HEK293 (cell line): ENCODE measurements around the gene RNF113B.

Experiments
- BCL11A ChIP-seq: fragments of 450-650 bp; formaldehyde crosslinking; IDR thresholded peaks from 2 replicates; pipeline ENCODE4 v1.5.1; 2016; ENCODE audit warnings: low read depth, missing biosample characterization, missing genetic modification characterization
- BCL11B ChIP-seq: fragments of 450-650 bp; formaldehyde crosslinking; IDR thresholded peaks from 2 replicates; pipeline ENCODE4 v1.5.1; 2016; ENCODE audit warnings: low read depth, missing biosample characterization, missing genetic modification characterization
- GLI4 ChIP-seq: fragments of 450-650 bp; formaldehyde crosslinking; IDR thresholded peaks from 2 replicates; pipeline ENCODE4 v1.5.1; 2016; ENCODE audit warnings: missing biosample characterization, missing genetic modification characterization
- KLF7 ChIP-seq: fragments of 450-650 bp; formaldehyde crosslinking; IDR thresholded peaks from 2 replicates; pipeline ENCODE4 v1.5.1; 2016; ENCODE audit warnings: missing biosample characterization, missing genetic modification characterization, borderline replicate concordance
- OSR2 ChIP-seq: fragments of 450-650 bp; formaldehyde crosslinking; IDR thresholded peaks from 2 replicates; pipeline ENCODE4 v1.5.1; 2016; ENCODE audit warnings: missing biosample characterization, missing genetic modification characterization
- PRDM1 ChIP-seq: fragments of 450-650 bp; formaldehyde crosslinking; IDR thresholded peaks from 2 replicates; pipeline ENCODE4; 2016; ENCODE audit warnings: missing biosample characterization, missing genetic modification characterization
- TCF7L2 ChIP-seq: IDR thresholded peaks from 2 replicates; pipeline ENCODE4 v1.6.1; 2011; ENCODE audit warnings: low read depth, mild to moderate bottlenecking, inconsistent platforms, low read length, moderate library complexity, borderline replicate concordance
- TRIM28 ChIP-seq: IDR thresholded peaks from 2 replicates; pipeline ENCODE4 v1.6.1; 2011; ENCODE audit warnings: low read length, control low read depth, borderline replicate concordance
- ZBTB1 ChIP-seq: fragments of 450-650 bp; formaldehyde crosslinking; IDR thresholded peaks from 2 replicates; pipeline ENCODE4 v1.5.1; 2016; ENCODE audit warnings: missing biosample characterization, missing genetic modification characterization
- ZNF16 ChIP-seq: fragments of 450-650 bp; formaldehyde crosslinking; IDR thresholded peaks from 2 replicates; pipeline ENCODE4 v1.5.1; 2016; ENCODE audit warnings: low read depth, missing biosample characterization, missing genetic modification characterization
- ZNF174 ChIP-seq: fragments of 450-650 bp; formaldehyde crosslinking; IDR thresholded peaks from 2 replicates; pipeline ENCODE4 v1.5.0; 2017; ENCODE audit warnings: missing biosample characterization, mild to moderate bottlenecking, missing genetic modification characterization
- ZNF223 ChIP-seq: fragments of 450-650 bp; formaldehyde crosslinking; IDR thresholded peaks from 2 replicates; pipeline ENCODE4 v1.5.1; 2016; ENCODE audit warnings: missing biosample characterization, missing genetic modification characterization
- ZNF24 ChIP-seq: fragments of 450-650 bp; formaldehyde crosslinking; IDR thresholded peaks from 2 replicates; pipeline ENCODE4 v1.5.1; 2016; ENCODE audit warnings: missing biosample characterization, missing genetic modification characterization
- ZNF354C ChIP-seq: fragments of 450-650 bp; formaldehyde crosslinking; IDR thresholded peaks from 2 replicates; pipeline ENCODE4 v1.5.1; 2016; ENCODE audit warnings: missing biosample characterization, missing genetic modification characterization, low read depth, borderline replicate concordance
- ZNF37A ChIP-seq: fragments of 450-650 bp; IDR thresholded peaks from 2 replicates; pipeline ENCODE4 v1.5.1; 2018; ENCODE audit warnings: missing biosample characterization, missing genetic modification characterization
- ZNF391 ChIP-seq: fragments of 450-650 bp; formaldehyde crosslinking; IDR thresholded peaks from 2 replicates; pipeline ENCODE4 v1.5.1; 2016; ENCODE audit warnings: low read depth, missing biosample characterization, missing genetic modification characterization, borderline replicate concordance
- ZNF404 ChIP-seq: fragments of 450-650 bp; formaldehyde crosslinking; IDR thresholded peaks from 2 replicates; pipeline ENCODE4 v1.5.1; 2017; ENCODE audit warnings: missing biosample characterization, missing genetic modification characterization
- ZNF473 ChIP-seq: fragments of 450-650 bp; formaldehyde crosslinking; IDR thresholded peaks from 2 replicates; pipeline ENCODE4 v1.5.1; 2017; ENCODE audit warnings: missing biosample characterization, missing genetic modification characterization
- ZNF548 ChIP-seq: fragments of 450-650 bp; formaldehyde crosslinking; IDR thresholded peaks from 2 replicates; pipeline ENCODE4 v1.5.1; 2016; ENCODE audit warnings: missing biosample characterization, missing genetic modification characterization
- ZNF596 ChIP-seq: fragments of 450-650 bp; IDR thresholded peaks from 2 replicates; pipeline ENCODE4 v1.5.0; 2018; ENCODE audit warnings: missing biosample characterization, mild to moderate bottlenecking, missing genetic modification characterization, moderate library complexity
- ZNF610 ChIP-seq: fragments of 450-650 bp; formaldehyde crosslinking; IDR thresholded peaks from 2 replicates; pipeline ENCODE4 v1.5.1; 2016; ENCODE audit warnings: missing biosample characterization, missing genetic modification characterization, borderline replicate concordance
- ZNF837 ChIP-seq: fragments of 450-650 bp; formaldehyde crosslinking; IDR thresholded peaks from 2 replicates; pipeline ENCODE4 v1.5.1; 2016; ENCODE audit warnings: missing biosample characterization, missing genetic modification characterization
- ZNF843 ChIP-seq: fragments of 450-650 bp; formaldehyde crosslinking; IDR thresholded peaks from 2 replicates; pipeline ENCODE4 v1.5.1; 2016; ENCODE audit warnings: missing biosample characterization, missing genetic modification characterization
- ZSCAN16 ChIP-seq: fragments of 450-650 bp; formaldehyde crosslinking; IDR thresholded peaks from 2 replicates; pipeline ENCODE4 v1.5.1; 2016; ENCODE audit warnings: missing biosample characterization, missing genetic modification characterization
- ZXDB ChIP-seq: fragments of 450-650 bp; formaldehyde crosslinking; IDR thresholded peaks from 2 replicates; pipeline ENCODE4 v1.5.1; 2016; ENCODE audit warnings: missing biosample characterization, missing genetic modification characterization
- TF ChIP-seq, protein P1 (sequence below): fragments of 450-650 bp; formaldehyde crosslinking; IDR thresholded peaks from 2 replicates; pipeline ENCODE4 v1.5.1; 2016; ENCODE audit warnings: missing biosample characterization, missing genetic modification characterization, borderline replicate concordance
- TF ChIP-seq, protein P2 (sequence below): fragments of 450-650 bp; formaldehyde crosslinking; IDR thresholded peaks from 2 replicates; pipeline ENCODE4 v1.5.1; 2016; ENCODE audit warnings: missing biosample characterization, missing genetic modification characterization
- TF ChIP-seq, protein P3 (sequence below): fragments of 450-650 bp; formaldehyde crosslinking; IDR thresholded peaks from 2 replicates; pipeline ENCODE4 v1.5.1; 2016; ENCODE audit warnings: missing biosample characterization, missing genetic modification characterization
- TF ChIP-seq, protein P4 (sequence below): fragments of 450-650 bp; formaldehyde crosslinking; IDR thresholded peaks from 2 replicates; pipeline ENCODE4 v1.5.1; 2016; ENCODE audit warnings: missing biosample characterization, missing genetic modification characterization, low read depth
- TF ChIP-seq, protein P5 (sequence below): fragments of 450-650 bp; formaldehyde crosslinking; IDR thresholded peaks from 2 replicates; pipeline ENCODE4 v1.5.1; 2016; ENCODE audit warnings: missing biosample characterization, missing genetic modification characterization

The RNF113B gene

DNA sequence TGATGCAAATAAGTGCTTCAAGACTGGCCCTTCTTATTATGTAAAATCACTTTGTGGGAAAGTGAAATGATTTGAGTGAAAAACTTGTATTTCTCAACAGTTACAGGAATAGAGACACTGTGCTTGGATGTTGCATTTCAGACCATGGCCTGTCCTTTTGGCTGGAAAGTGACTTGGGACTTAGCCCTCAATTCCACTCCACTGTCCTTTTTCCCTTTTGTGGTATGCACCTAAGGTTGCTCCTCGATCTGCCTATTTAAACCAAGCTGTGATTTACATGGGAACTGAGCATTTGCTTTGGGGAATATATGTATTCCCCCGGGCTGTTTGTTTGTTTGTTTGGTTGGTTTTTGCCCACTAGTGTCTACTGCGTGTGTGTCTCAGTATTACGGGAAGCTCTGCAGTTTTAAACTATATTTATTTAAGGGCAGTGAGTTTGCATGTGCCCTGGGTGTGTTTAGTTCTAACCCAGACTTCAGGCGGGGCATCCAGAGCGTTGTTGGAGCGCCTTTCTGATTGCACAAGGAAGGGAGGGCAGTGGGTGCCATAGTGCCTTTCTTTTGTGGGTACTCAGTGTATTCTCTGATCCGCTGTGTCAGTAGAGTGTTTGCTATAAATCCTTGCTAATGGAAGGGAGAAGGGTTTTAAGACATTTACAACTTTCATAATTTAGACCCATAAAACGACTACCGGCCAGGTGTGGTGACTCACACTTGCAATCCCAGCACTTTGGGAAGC lies 18.2 kb upstream of the RNF113B start (continued):
- TF ChIP-seq, protein P1, sequence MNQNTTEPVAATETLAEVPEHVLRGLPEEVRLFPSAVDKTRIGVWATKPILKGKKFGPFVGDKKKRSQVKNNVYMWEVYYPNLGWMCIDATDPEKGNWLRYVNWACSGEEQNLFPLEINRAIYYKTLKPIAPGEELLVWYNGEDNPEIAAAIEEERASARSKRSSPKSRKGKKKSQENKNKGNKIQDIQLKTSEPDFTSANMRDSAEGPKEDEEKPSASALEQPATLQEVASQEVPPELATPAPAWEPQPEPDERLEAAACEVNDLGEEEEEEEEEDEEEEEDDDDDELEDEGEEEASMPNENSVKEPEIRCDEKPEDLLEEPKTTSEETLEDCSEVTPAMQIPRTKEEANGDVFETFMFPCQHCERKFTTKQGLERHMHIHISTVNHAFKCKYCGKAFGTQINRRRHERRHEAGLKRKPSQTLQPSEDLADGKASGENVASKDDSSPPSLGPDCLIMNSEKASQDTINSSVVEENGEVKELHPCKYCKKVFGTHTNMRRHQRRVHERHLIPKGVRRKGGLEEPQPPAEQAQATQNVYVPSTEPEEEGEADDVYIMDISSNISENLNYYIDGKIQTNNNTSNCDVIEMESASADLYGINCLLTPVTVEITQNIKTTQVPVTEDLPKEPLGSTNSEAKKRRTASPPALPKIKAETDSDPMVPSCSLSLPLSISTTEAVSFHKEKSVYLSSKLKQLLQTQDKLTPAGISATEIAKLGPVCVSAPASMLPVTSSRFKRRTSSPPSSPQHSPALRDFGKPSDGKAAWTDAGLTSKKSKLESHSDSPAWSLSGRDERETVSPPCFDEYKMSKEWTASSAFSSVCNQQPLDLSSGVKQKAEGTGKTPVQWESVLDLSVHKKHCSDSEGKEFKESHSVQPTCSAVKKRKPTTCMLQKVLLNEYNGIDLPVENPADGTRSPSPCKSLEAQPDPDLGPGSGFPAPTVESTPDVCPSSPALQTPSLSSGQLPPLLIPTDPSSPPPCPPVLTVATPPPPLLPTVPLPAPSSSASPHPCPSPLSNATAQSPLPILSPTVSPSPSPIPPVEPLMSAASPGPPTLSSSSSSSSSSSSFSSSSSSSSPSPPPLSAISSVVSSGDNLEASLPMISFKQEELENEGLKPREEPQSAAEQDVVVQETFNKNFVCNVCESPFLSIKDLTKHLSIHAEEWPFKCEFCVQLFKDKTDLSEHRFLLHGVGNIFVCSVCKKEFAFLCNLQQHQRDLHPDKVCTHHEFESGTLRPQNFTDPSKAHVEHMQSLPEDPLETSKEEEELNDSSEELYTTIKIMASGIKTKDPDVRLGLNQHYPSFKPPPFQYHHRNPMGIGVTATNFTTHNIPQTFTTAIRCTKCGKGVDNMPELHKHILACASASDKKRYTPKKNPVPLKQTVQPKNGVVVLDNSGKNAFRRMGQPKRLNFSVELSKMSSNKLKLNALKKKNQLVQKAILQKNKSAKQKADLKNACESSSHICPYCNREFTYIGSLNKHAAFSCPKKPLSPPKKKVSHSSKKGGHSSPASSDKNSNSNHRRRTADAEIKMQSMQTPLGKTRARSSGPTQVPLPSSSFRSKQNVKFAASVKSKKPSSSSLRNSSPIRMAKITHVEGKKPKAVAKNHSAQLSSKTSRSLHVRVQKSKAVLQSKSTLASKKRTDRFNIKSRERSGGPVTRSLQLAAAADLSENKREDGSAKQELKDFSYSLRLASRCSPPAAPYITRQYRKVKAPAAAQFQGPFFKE (tag by site-specific recombination), result no peak
- TF ChIP-seq OSR2 (peak; percentile 59; the same call in 1 of the 2 replicates), ZNF837 (tag by site-specific recombination) (no peak), GLI4 (tag by site-specific recombination) (no peak), ZNF223 (tag by site-specific recombination) (no peak), KLF7 (tag by site-specific recombination) (no peak), ZNF843 (tag by site-specific recombination) (no peak), TCF7L2 (no peak), ZSCAN16 (no peak), ZNF610 (no peak), BCL11A (tag by site-specific recombination) (peak; percentile 52; the same call in 1 of the 2 replicates), ZNF404 (tag by site-specific recombination) (no peak), ZXDB (no peak), ZNF24 (tag by site-specific recombination) (peak; percentile 44; the same call in 1 of the 2 replicates), ZNF174 (tag by site-specific recombination) (no peak), ZBTB1 (tag by site-specific recombination) (no peak), ZNF548 (tag by site-specific recombination) (no peak), ZNF354C (tag by site-specific recombination) (no peak), PRDM1 (tag by site-specific recombination) (no peak), BCL11B (tag by site-specific recombination) (no peak), ZNF596 (no peak), TRIM28 (no peak), ZNF473 (no peak), ZNF37A (no peak), ZNF391 (tag by site-specific recombination) (no peak), ZNF16 (tag by site-specific recombination) (no peak)
- TF ChIP-seq, protein P2, sequence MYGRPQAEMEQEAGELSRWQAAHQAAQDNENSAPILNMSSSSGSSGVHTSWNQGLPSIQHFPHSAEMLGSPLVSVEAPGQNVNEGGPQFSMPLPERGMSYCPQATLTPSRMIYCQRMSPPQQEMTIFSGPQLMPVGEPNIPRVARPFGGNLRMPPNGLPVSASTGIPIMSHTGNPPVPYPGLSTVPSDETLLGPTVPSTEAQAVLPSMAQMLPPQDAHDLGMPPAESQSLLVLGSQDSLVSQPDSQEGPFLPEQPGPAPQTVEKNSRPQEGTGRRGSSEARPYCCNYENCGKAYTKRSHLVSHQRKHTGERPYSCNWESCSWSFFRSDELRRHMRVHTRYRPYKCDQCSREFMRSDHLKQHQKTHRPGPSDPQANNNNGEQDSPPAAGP (tag by site-specific recombination), result 0 out of 2 replicates have a peak, but pooled peaks have one; percentile 32
- TF ChIP-seq, protein P3, sequence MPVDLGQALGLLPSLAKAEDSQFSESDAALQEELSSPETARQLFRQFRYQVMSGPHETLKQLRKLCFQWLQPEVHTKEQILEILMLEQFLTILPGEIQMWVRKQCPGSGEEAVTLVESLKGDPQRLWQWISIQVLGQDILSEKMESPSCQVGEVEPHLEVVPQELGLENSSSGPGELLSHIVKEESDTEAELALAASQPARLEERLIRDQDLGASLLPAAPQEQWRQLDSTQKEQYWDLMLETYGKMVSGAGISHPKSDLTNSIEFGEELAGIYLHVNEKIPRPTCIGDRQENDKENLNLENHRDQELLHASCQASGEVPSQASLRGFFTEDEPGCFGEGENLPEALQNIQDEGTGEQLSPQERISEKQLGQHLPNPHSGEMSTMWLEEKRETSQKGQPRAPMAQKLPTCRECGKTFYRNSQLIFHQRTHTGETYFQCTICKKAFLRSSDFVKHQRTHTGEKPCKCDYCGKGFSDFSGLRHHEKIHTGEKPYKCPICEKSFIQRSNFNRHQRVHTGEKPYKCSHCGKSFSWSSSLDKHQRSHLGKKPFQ (tag by site-specific recombination), result 0 out of 2 replicates have a peak, but pooled peaks have one; percentile 40
- TF ChIP-seq, protein P4, sequence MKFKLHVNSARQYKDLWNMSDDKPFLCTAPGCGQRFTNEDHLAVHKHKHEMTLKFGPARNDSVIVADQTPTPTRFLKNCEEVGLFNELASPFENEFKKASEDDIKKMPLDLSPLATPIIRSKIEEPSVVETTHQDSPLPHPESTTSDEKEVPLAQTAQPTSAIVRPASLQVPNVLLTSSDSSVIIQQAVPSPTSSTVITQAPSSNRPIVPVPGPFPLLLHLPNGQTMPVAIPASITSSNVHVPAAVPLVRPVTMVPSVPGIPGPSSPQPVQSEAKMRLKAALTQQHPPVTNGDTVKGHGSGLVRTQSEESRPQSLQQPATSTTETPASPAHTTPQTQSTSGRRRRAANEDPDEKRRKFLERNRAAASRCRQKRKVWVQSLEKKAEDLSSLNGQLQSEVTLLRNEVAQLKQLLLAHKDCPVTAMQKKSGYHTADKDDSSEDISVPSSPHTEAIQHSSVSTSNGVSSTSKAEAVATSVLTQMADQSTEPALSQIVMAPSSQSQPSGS (tag by site-specific recombination), result no peak
- TF ChIP-seq, protein P5, sequence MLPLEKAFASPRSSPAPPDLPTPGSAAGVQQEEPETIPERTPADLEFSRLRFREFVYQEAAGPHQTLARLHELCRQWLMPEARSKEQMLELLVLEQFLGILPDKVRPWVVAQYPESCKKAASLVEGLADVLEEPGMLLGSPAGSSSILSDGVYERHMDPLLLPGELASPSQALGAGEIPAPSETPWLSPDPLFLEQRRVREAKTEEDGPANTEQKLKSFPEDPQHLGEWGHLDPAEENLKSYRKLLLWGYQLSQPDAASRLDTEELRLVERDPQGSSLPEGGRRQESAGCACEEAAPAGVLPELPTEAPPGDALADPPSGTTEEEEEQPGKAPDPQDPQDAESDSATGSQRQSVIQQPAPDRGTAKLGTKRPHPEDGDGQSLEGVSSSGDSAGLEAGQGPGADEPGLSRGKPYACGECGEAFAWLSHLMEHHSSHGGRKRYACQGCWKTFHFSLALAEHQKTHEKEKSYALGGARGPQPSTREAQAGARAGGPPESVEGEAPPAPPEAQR, result no peak
